ENCODE results near the gene STIM2. TPM values are rescaled to one million over a fixed set of nuclear protein-coding genes. Genes with fewer than 3 reads are reported as not detected.

STIM2 gene
- total and polyA plus RNA-seq, 10 of the 15 experiments (the other 5 are each of a cell fraction or from before 2014, with no cell fraction given) = 4.7 to 41.5 (median 16.9) TPM

- Histone ChIP-seq H3K4me3 (no peak overlapping the region), H3K79me2 (ENCODE audit: control insufficient read depth, insufficient read depth, low read length) (no peaks in the 10 kb centered on the region), H4K20me1 (ENCODE audit: control insufficient read depth, insufficient read depth) (no peaks in the 10 kb centered on the region), H3K4me1 (ENCODE audit: control insufficient read depth, insufficient read depth, low read length) (no peaks in the 10 kb centered on the region), H3K36me3 (ENCODE audit: control insufficient read depth in 2 of 2, insufficient read depth in 2 of 2, low read length in 1 of 2) (no peaks in the 10 kb centered on the region), H3K9me3 (replicated peaks; ENCODE audit: control insufficient read depth, insufficient read depth, low read length) (no peaks in the 10 kb centered on the region), H2AFZ (ENCODE audit: control insufficient read depth, low read depth, low read length) (no peak overlapping the region), H3K9ac (ENCODE audit: control insufficient read depth, insufficient read depth, low read length) (no peak overlapping the region), H3K4me2 (ENCODE audit: control insufficient read depth, insufficient read depth) (no peak overlapping the region), H3K27ac (ENCODE audit: control insufficient read depth, insufficient read depth) (no peak overlapping the region), H3K27me3 (replicated peaks in 1 of 2; ENCODE audit: control insufficient read depth in 2 of 2, insufficient read depth in 2 of 2, low read length in 1 of 2) (no peaks in the 10 kb centered on the region; a peak in 1 of 4 replicates)
- intact Hi-C loops (cut with micrococcal nuclease; ENCODE audit: unreplicated experiment) = no loop called here
- ChIA-PET CTCF (interaction anchor here (1.1 kb wide), 1 partner anchor 264 kb away, joined by 4 read pairs; no protein-coding TSS in a partner anchor), POLR2A (no interaction called here), SMC1A (ENCODE audit: uncharacterized antibody, unreplicated experiment) (interaction anchor here (0.5 to 1.0 kb wide), 2 partner anchors 22 to 24 kb away, joined by 3 read pairs; no protein-coding TSS in a partner anchor), RAD21 (ENCODE audit: unreplicated experiment) (interaction anchor here (0.6 kb wide), 1 partner anchor 13 kb away, joined by 3 read pairs; no protein-coding TSS in a partner anchor)
- FAIRE-seq (no peak), DNase-seq (ENCODE audit: low read depth, low spot score) (no peak), ATAC-seq (no peak)
- WGBS (ENCODE audit: insufficient coverage, insufficient replicate concordance, low lambda C conversion rate, missing lambda C conversion rate) = 3% methylated on average over 3 of the region's 3 CpGs
- TF ChIP-seq CBX5 (IDR thresholded peaks at IDR 0.05; ENCODE audit: low read depth) (no peak), FOXK2 (IDR thresholded peaks at IDR 0.05) (no peak), ASH2L (IDR thresholded peaks at IDR 0.05; ENCODE audit: borderline replicate concordance, low read depth) (no peak), MYB (IDR thresholded peaks at IDR 0.05; ENCODE audit: borderline replicate concordance, low read depth, low read length) (no peak), SREBF2 (IDR thresholded peaks at IDR 0.05; ENCODE audit: low read length) (no peak), E4F1 (IDR thresholded peaks at IDR 0.05; ENCODE audit: borderline replicate concordance, partially characterized antibody) (no peak), HCFC1 (IDR thresholded peaks at IDR 0.05; ENCODE audit: low read length) (no peak), FOXM1 (IDR thresholded peaks at IDR 0.05; ENCODE audit: low read depth, low read length) (no peak), RUNX3 (IDR thresholded peaks at IDR 0.05; ENCODE audit: low read length) (no peak), ZBED1 (IDR thresholded peaks at IDR 0.05; ENCODE audit: borderline replicate concordance) (no peak)
- BruUV-seq (replicated peaks) = no TSS peak
- in situ Hi-C loops (cut with MboI) = no loop called here
These were observed 194.7 kb downstream of the STIM2 start for GRCh38 chr4:27055221-27055760.

All from GM12878 (cell line).